Measurements from ENCODE around the gene PAPPA2.

DNA sequence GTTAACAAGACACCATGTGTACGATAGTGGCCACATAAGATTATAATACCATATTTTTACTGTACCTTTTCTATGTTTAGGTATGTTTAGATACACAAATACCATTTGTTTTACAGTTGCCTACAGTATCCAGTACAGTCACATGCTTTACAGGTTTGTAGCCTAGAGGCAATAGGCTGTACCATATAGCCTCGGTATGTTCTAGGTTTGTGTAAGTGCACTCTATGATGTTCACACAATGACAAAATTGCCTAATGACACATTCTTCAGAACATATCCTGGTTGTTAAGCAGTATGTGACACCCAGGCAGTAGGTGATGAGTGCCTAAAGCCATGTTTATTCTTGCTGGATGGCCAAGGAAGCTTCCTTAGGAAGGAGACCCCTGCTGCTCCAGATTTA, 111.8 kb downstream of the PAPPA2 start:
- no peak for TF ChIP-seq POLR2A (IDR thresholded peaks at IDR 0.05; ENCODE audit: low read depth)
- TF ChIP-seq EP300 (IDR thresholded peaks at IDR 0.05), result no peak
- TF ChIP-seq CTCF (IDR thresholded peaks at IDR 0.05), result no peak

Data from esophagus muscularis mucosa (tissue), 4 donors.